KMS-11 (cell line): ENCODE results near the gene AFF4.

Experiments
- H2AFZ ChIP-seq: fragments of 200-600 bp; sonication (generic); 2 replicates; pipeline ENCODE4 v1.6.1; 2016; ENCODE audit warnings: antibody characterized with exemption, mixed run types, low read depth
- H3K27ac ChIP-seq: fragments of 200-600 bp; sonication (generic); 2 replicates; pipeline ENCODE4 v1.6.1; 2016; ENCODE audit warnings: mild to moderate bottlenecking, mixed run types
- H3K27me3 ChIP-seq: fragments of 200-600 bp; sonication (generic); 2 replicates; pipeline ENCODE4 v1.6.1; 2017; ENCODE audit warnings: mild to moderate bottlenecking, low read depth, mixed run types, moderate library complexity; ENCODE audit not compliant: insufficient read depth
- H3K36me3 ChIP-seq: fragments of 200-600 bp; sonication (generic); 2 replicates; pipeline ENCODE4 v1.6.1; 2017; ENCODE audit warnings: mild to moderate bottlenecking, mixed run types; ENCODE audit not compliant: insufficient read depth
- H3K4me1 ChIP-seq: fragments of 200-600 bp; sonication (generic); 2 replicates; pipeline ENCODE4 v1.6.1; 2016; ENCODE audit warnings: mild to moderate bottlenecking, low read depth, mixed run types; ENCODE audit not compliant: poor library complexity, severe bottlenecking
- H3K4me2 ChIP-seq: fragments of 200-600 bp; sonication (generic); 2 replicates; pipeline ENCODE4 v1.7.0; 2016; ENCODE audit warnings: mild to moderate bottlenecking, mixed run types
- H3K4me3 ChIP-seq: fragments of 200-600 bp; sonication (generic); IDR thresholded peaks from 2 replicates; pipeline ENCODE4 v1.6.1; 2017; ENCODE audit warnings: low read depth, low read length, mixed read lengths; ENCODE audit not compliant: insufficient read depth
- H3K79me2 ChIP-seq: fragments of 200-600 bp; sonication (generic); 2 replicates; pipeline ENCODE4 v1.6.1; 2016; ENCODE audit warnings: low read depth, mixed run types; ENCODE audit not compliant: insufficient read depth
- H3K9ac ChIP-seq: fragments of 200-600 bp; sonication (generic); 2 replicates; pipeline ENCODE4 v1.6.1; 2016; ENCODE audit warnings: mild to moderate bottlenecking, mixed run types
- H4K20me1 ChIP-seq: fragments of 200-600 bp; sonication (generic); 2 replicates; pipeline ENCODE4 v1.6.1; 2016; ENCODE audit warnings: mild to moderate bottlenecking, mixed run types; ENCODE audit not compliant: insufficient read depth
- CTCF ChIP-seq: fragments of 200-600 bp; sonication (generic); conservative IDR thresholded peaks from 2 replicates; pipeline ENCODE4 v1.6.1; 2017; ENCODE audit warnings: low read depth, mild to moderate bottlenecking, antibody characterized with exemption, low read length, moderate library complexity, mixed read lengths

AFF4 gene

GRCh38 chr5:132873930-132874271, 89.5 kb downstream of the AFF4 start:
- Histone ChIP-seq H3K4me3 (no peak overlapping the region), H3K27me3 (no peaks in the 10 kb centered on the region), H4K20me1 (no peaks in the 10 kb centered on the region), H3K4me1 (no peaks in the 10 kb centered on the region), H3K36me3 (no peaks in the 10 kb centered on the region), H3K4me2 (no peak overlapping the region), H3K9ac (no peak overlapping the region), H2AFZ (no peak overlapping the region), H3K27ac (no peak overlapping the region), H3K79me2 (no peaks in the 10 kb centered on the region)
- TF ChIP-seq CTCF = no peak

- Histone ChIP-seq H3K27me3 (no peaks in the 10 kb centered on the region), H3K36me3 (no peaks in the 10 kb centered on the region; the same call in 1 of the 2 replicates)
- no peak for TF ChIP-seq CTCF
Measured at GRCh38 chr5:132873119-132873929, 90.1 kb downstream of the AFF4 start, which contains the start of gene LEAP2. LEAP2 (plus strand) TSS chr5:132873668; CDS start chr5:132873695, 27 bp downstream.

GRCh38 chr5:132872788-132873118, 90.7 kb downstream of the AFF4 start:
- TF ChIP-seq CTCF = no peak
- Histone ChIP-seq H3K4me2 (no peak overlapping the region), H3K27ac (no peak overlapping the region), H3K4me1 (peaks cover under 1% of the 10 kb centered on the region), H3K27me3 (no peaks in the 10 kb centered on the region), H3K36me3 (no peaks in the 10 kb centered on the region; the same call in 1 of the 2 replicates), H3K4me3 (no peak overlapping the region), H3K79me2 (0 out of 2 replicates have a peak, but pooled peaks cover 7% of the 10 kb centered on the region), H4K20me1 (no peaks in the 10 kb centered on the region), H2AFZ (no peak overlapping the region), H3K9ac (no peak overlapping the region)

More at GRCh38 chr5:132873119-132873929, 90.1 kb downstream of the AFF4 start, which contains the start of gene LEAP2:
- Histone ChIP-seq H3K79me2 (0 out of 2 replicates have a peak, but pooled peaks cover 2% of the 10 kb centered on the region), H3K27ac (no peak within 1 kb of the TSS), H3K4me2 (no peak within 1 kb of the TSS), H3K4me3 (no peak within 1 kb of the TSS), H3K4me1 (no peaks in the 10 kb centered on the region), H4K20me1 (no peaks in the 10 kb centered on the region), H3K9ac (no peak within 1 kb of the TSS), H2AFZ (no peak within 1 kb of the TSS)

GRCh38 chr5:132871459-132872284, 91.8 kb downstream of the AFF4 start:
- H3K36me3 ChIP-seq = no peaks in the 10 kb centered on the region; the same call in 1 of the 2 replicates
- no peak for TF ChIP-seq CTCF
- no peak overlapping the region for H3K4me2 ChIP-seq

More at GRCh38 chr5:132871459-132872284, 91.8 kb downstream of the AFF4 start:
- no peaks in the 10 kb centered on the region for H4K20me1 ChIP-seq
- peaks cover 18% of the 10 kb centered on the region for H3K79me2 ChIP-seq
- H3K9ac ChIP-seq = no peak overlapping the region
- H3K27ac ChIP-seq = no peak overlapping the region
- peaks cover 7% of the 10 kb centered on the region for H3K4me1 ChIP-seq
- no peaks in the 10 kb centered on the region for H3K27me3 ChIP-seq
- no peak overlapping the region for H3K4me3 ChIP-seq
- H2AFZ ChIP-seq = no peak overlapping the region
